SHP77 (cell line): Measurements from ENCODE around the gene CCDC61.

ENCODE experiments used
- DNase-seq, 2 experiments: peaks; one replicate each; lab custom pipeline; 2025; lab: John Stamatoyannopoulos, UW

The CCDC61 gene

GRCh38 chr19:46040125-46040524, 44.9 kb downstream of the CCDC61 start:
- DNase-seq: no peak

- no peak for DNase-seq
These were observed 45.8 kb downstream of the CCDC61 start, which contains the start of gene IGFL4 for GRCh38 chr19:46040952-46041500. Gene IGFL4 (minus strand): TSS chr19:46041002. CDS start chr19:46040962, 40 bp downstream.

- DNase-seq: no peak
These were observed 47.1 kb downstream of the CCDC61 start for GRCh38 chr19:46042252-46042883.

GRCh38 chr19:46043519-46043918, 48.3 kb downstream of the CCDC61 start:
- DNase-seq: no peak

- DNase-seq: peak; percentile 5 to 18
These were observed 54.3 kb downstream of the CCDC61 start for GRCh38 chr19:46049597-46049996.

GRCh38 chr19:46052896-46053295, 57.6 kb downstream of the CCDC61 start:
- no peak for DNase-seq

GRCh38 chr19:46056536-46056935, 61.3 kb downstream of the CCDC61 start:
- peak; percentile 25 to 26 for DNase-seq

GRCh38 chr19:46058778-46059177, 63.5 kb downstream of the CCDC61 start:
- no peak for DNase-seq

- DNase-seq: no peak
These were observed 64.7 kb downstream of the CCDC61 start for GRCh38 chr19:46060012-46060411.

- no peak for DNase-seq
These were observed 67.9 kb downstream of the CCDC61 start for GRCh38 chr19:46063201-46063600.

- DNase-seq: no peak
These were observed 70.3 kb downstream of the CCDC61 start for GRCh38 chr19:46065486-46066071.

- no peak for DNase-seq
These were observed 71.2 kb downstream of the CCDC61 start for GRCh38 chr19:46066471-46066870.

- no peak for DNase-seq
These were observed 72.4 kb downstream of the CCDC61 start for GRCh38 chr19:46067691-46068090.
